H9 (cell line): ENCODE measurements around the gene CCDC7. TPM values are rescaled to one million over a fixed set of nuclear protein-coding genes. Genes with fewer than 3 reads are reported as not detected.

Experiments
- DNase-seq: peaks from one replicate; pipeline ENCODE4 v3.0.0-alpha.2; 2017
- H2AFZ ChIP-seq: one replicate; pipeline ENCODE4 v1.6.1; 2013; ENCODE audit warnings: mild to moderate bottlenecking, low read length, control low read depth, moderate library complexity
- H2AK5ac ChIP-seq: 2 replicates; pipeline ENCODE4 v1.6.1; 2013; ENCODE audit warnings: low read length, control low read depth, mixed read lengths; ENCODE audit not compliant: insufficient read length
- H2BK120ac ChIP-seq: one replicate; pipeline ENCODE4 v1.6.1; 2013; ENCODE audit warnings: low read depth, mild to moderate bottlenecking, low read length, control low read depth, inconsistent platforms; ENCODE audit not compliant: poor library complexity, severe bottlenecking
- H2BK12ac ChIP-seq: 2 replicates; pipeline ENCODE4 v1.6.1; 2013; ENCODE audit warnings: low read length, control low read depth, mixed read lengths, low read depth; ENCODE audit not compliant: insufficient read length
- H2BK15ac ChIP-seq: 2 replicates; pipeline ENCODE4 v1.6.1; 2013; ENCODE audit warnings: low read depth, low read length, control low read depth
- H2BK20ac ChIP-seq: one replicate; pipeline ENCODE4 v1.6.1; 2013; ENCODE audit warnings: low read depth, mild to moderate bottlenecking, low read length, control low read depth, inconsistent platforms; ENCODE audit not compliant: poor library complexity, severe bottlenecking
- H2BK5ac ChIP-seq: 2 replicates; pipeline ENCODE4 v1.6.1; 2013; ENCODE audit warnings: low read length, control low read depth, mixed read lengths; ENCODE audit not compliant: insufficient read length
- H3K14ac ChIP-seq: 2 replicates; pipeline ENCODE4 v1.6.1; 2013; ENCODE audit warnings: low read length, control low read depth; ENCODE audit not compliant: insufficient read depth
- H3K18ac ChIP-seq: 2 replicates; pipeline ENCODE4 v1.6.1; 2013; ENCODE audit warnings: low read depth, mild to moderate bottlenecking, mixed read lengths, low read length, control low read depth; ENCODE audit not compliant: insufficient read length
- H3K23ac ChIP-seq: 2 replicates; pipeline ENCODE4 v1.6.1; 2013; ENCODE audit warnings: low read length, control low read depth, mixed read lengths, low read depth; ENCODE audit not compliant: insufficient read length
- H3K23me2 ChIP-seq: 2 replicates; pipeline ENCODE4 v1.6.1; 2013; ENCODE audit warnings: low read depth, mild to moderate bottlenecking, mixed read lengths, low read length, control low read depth; ENCODE audit not compliant: insufficient read length, poor library complexity, severe bottlenecking
- H3K27ac ChIP-seq: 2 replicates; pipeline ENCODE4 v1.5.1; 2013; ENCODE audit warnings: low read length, control low read depth, mixed read lengths, low read depth; ENCODE audit not compliant: insufficient read length
- H3K27me3 ChIP-seq: 2 replicates; pipeline ENCODE4 v1.6.1; 2013; ENCODE audit warnings: low read length, control low read depth, inconsistent platforms; ENCODE audit not compliant: insufficient read depth
- H3K4ac ChIP-seq: 2 replicates; pipeline ENCODE4 v1.6.1; 2013; ENCODE audit warnings: low read depth, mild to moderate bottlenecking, control low read depth, inconsistent platforms, low read length, moderate library complexity
- H3K4me1 ChIP-seq: 2 replicates; pipeline ENCODE4 v1.6.1; 2013; ENCODE audit warnings: low read length, control low read depth, inconsistent platforms; ENCODE audit not compliant: insufficient read depth
- H3K4me2 ChIP-seq: 2 replicates; pipeline ENCODE4 v1.6.1; 2013; ENCODE audit warnings: low read length, control low read depth, mixed read lengths; ENCODE audit not compliant: insufficient read length, insufficient read depth
- H3K56ac ChIP-seq: 2 replicates; pipeline ENCODE4 v1.6.1; 2013; ENCODE audit warnings: low read depth, mild to moderate bottlenecking, mixed read lengths, low read length, control low read depth; ENCODE audit not compliant: insufficient read length
- H3K79me1 ChIP-seq: 2 replicates; pipeline ENCODE4 v1.6.1; 2013; ENCODE audit warnings: low read depth, mild to moderate bottlenecking, moderate library complexity, low read length, control low read depth, inconsistent platforms; ENCODE audit not compliant: insufficient read depth, poor library complexity, severe bottlenecking
- H3K79me2 ChIP-seq: 2 replicates; pipeline ENCODE4 v1.6.1; 2013; ENCODE audit warnings: low read length, control low read depth, inconsistent platforms; ENCODE audit not compliant: insufficient read depth
- H3K9ac ChIP-seq: 2 replicates; pipeline ENCODE4 v1.6.1; 2013; ENCODE audit warnings: low read length, control low read depth, mixed read lengths; ENCODE audit not compliant: insufficient read length; ENCODE audit errors: extremely low read depth
- H3K9me3 ChIP-seq: one replicate; pipeline ENCODE4 v1.6.1; 2013; ENCODE audit warnings: low read depth, low read length, inconsistent platforms; ENCODE audit not compliant: control insufficient read depth
- H3T11ph ChIP-seq: one replicate; pipeline ENCODE4 v1.6.1; 2013; ENCODE audit warnings: mild to moderate bottlenecking, low read length, control low read depth, inconsistent platforms
- H4K20me1 ChIP-seq: one replicate; pipeline ENCODE4 v1.6.1; 2013; ENCODE audit not compliant: control insufficient read depth, insufficient read length, insufficient read depth
- H4K5ac ChIP-seq: 2 replicates; pipeline ENCODE4 v1.6.1; 2013; ENCODE audit warnings: low read depth, mild to moderate bottlenecking, mixed read lengths, low read length, control low read depth; ENCODE audit not compliant: insufficient read length
- H4K8ac ChIP-seq: replicated peaks from 2 replicates; pipeline ENCODE4 v1.6.1; 2013; ENCODE audit warnings: low read length, control low read depth, mixed read lengths, low read depth; ENCODE audit not compliant: insufficient read length
- H4K91ac ChIP-seq: 2 replicates; pipeline ENCODE4 v1.6.1; 2013; ENCODE audit warnings: low read depth, mild to moderate bottlenecking, moderate library complexity, mixed read lengths, low read length, control low read depth; ENCODE audit not compliant: insufficient read length
- H3K27ac Mint-ChIP-seq, 3 experiments: 2 replicates in 2 of 3; 3 replicates in 1 of 3; pipeline ENCODE4 v1.8.0; 2020 to 2021; ENCODE audit warnings: mixed read lengths in 3 of 3, mild to moderate bottlenecking in 1 of 3, moderate library complexity in 1 of 3
- H3K27me3 Mint-ChIP-seq: 2 replicates; pipeline ENCODE4 v1.8.0; 2021; ENCODE audit warnings: low read depth, mild to moderate bottlenecking, moderate library complexity, mixed read lengths
- H3K36me3 Mint-ChIP-seq, 3 experiments: 2 replicates in 2 of 3; 3 replicates in 1 of 3; pipeline ENCODE4 v1.8.0; 2020 to 2021; ENCODE audit warnings: low read depth in 3 of 3, mixed read lengths in 3 of 3; ENCODE audit not compliant: insufficient read depth in 1 of 3
- H3K4me1 Mint-ChIP-seq, 2 experiments: 2 replicates each; pipeline ENCODE4 v1.8.0; 2020; ENCODE audit warnings: mixed read lengths in 2 of 2
- H3K4me3 Mint-ChIP-seq, 2 experiments: 2 replicates in 1 of 2; 3 replicates in 1 of 2; pipeline ENCODE4 v1.8.0; 2020 to 2021; ENCODE audit warnings: mild to moderate bottlenecking in 2 of 2, mixed read lengths in 2 of 2, moderate library complexity in 1 of 2
- H3K9me3 Mint-ChIP-seq, 2 experiments: 2 replicates in 1 of 2; 3 replicates in 1 of 2; pipeline ENCODE4 v1.8.0; 2020; ENCODE audit warnings: mild to moderate bottlenecking in 2 of 2, mixed read lengths in 2 of 2, moderate library complexity in 1 of 2
- WGBS: extraction: QIAGEN DNeasy Blood & Tissue Kit; methylation state at CpG from one replicate; pipeline ENCODE4 v1.1.7; 2013; ENCODE audit warnings: missing lambda C conversion rate, low lambda C conversion rate, mixed read lengths; ENCODE audit not compliant: insufficient read length; ENCODE audit errors: extremely low coverage; 5-methylcytosine and 5-hydroxymethylcytosine counted together
- total RNA-seq: library from RNA; stranded (reverse); gene quantifications from 2 replicates; pipeline ENCODE4 v1.2.1, GENCODE V29; 2021
- TF ChIP-seq, protein P1 (sequence below): fragments of 200-600 bp; sonication (generic); conservative IDR thresholded peaks from 3 replicates; pipeline ENCODE4 v1.8.0; 2021; ENCODE audit warnings: antibody characterized with exemption, mild to moderate bottlenecking

Gene CCDC7
- total RNA-seq, 1 experiment from 2014 or later = 1.6 TPM

DNA sequence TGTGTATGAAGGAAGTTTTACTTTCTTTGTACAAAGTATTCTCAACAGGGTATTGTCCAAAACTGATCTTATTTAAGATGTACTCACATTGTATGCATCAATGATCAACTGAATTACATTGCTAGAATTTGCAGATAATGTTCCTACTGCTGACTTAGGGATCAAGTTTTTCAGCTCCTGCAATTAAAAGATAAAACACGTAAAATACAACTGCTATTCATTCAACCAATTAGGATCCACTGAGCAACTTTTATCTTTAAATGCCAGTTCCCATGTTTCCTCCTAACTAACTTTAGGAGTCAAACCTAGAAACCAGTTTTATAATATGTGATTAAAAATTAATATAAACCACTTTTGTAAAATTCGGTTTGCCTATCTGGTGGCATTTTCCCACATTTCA, 476.2 kb downstream of the CCDC7 start:
- no peak overlapping the region for H2AK5ac ChIP-seq
- H3K9me3 Mint-ChIP-seq = peaks cover 5 to 10% of the 10 kb centered on the region in 2 experiments; a peak in 3 of 5 replicates
- no peaks in the 10 kb centered on the region for H3K4me1 Mint-ChIP-seq
- H4K91ac ChIP-seq = no peak overlapping the region
- peaks cover 62 to 88% (median 77%) of the 10 kb centered on the region in 3 experiments for H3K36me3 Mint-ChIP-seq
- H4K5ac ChIP-seq = no peak overlapping the region
- no peaks in the 10 kb centered on the region for H3K27me3 Mint-ChIP-seq
- no peak overlapping the region for H4K8ac ChIP-seq
- no peak overlapping the region for H3T11ph ChIP-seq
- WGBS = no CpG with 5 or more reads among the region's 2 CpGs
- H3K14ac ChIP-seq = no peak overlapping the region
- H2BK5ac ChIP-seq = no peak overlapping the region
- no peaks in the 10 kb centered on the region for H3K23me2 ChIP-seq
- H3K23ac ChIP-seq = no peak overlapping the region
- no peaks in the 10 kb centered on the region for H3K9me3 ChIP-seq
- H2BK120ac ChIP-seq = no peak overlapping the region
- H2BK15ac ChIP-seq = no peak overlapping the region
- no peak overlapping the region for H3K9ac ChIP-seq
- no peaks in the 10 kb centered on the region for H3K27me3 ChIP-seq
- no peak overlapping the region for H3K4me3 Mint-ChIP-seq
- H3K4me2 ChIP-seq = no peak overlapping the region
- no peak overlapping the region for H3K56ac ChIP-seq
- no peaks in the 10 kb centered on the region for H3K4me1 ChIP-seq
- H3K18ac ChIP-seq = no peak overlapping the region
- H3K27ac Mint-ChIP-seq = no peak overlapping the region
- H2BK20ac ChIP-seq = no peak overlapping the region
- H4K20me1 ChIP-seq = no peaks in the 10 kb centered on the region
- H2BK12ac ChIP-seq = no peak overlapping the region
- peaks cover 3% of the 10 kb centered on the region; the same call in 1 of the 2 replicates for H3K79me2 ChIP-seq
- H3K27ac ChIP-seq = no peak overlapping the region
- TF ChIP-seq, protein P1, sequence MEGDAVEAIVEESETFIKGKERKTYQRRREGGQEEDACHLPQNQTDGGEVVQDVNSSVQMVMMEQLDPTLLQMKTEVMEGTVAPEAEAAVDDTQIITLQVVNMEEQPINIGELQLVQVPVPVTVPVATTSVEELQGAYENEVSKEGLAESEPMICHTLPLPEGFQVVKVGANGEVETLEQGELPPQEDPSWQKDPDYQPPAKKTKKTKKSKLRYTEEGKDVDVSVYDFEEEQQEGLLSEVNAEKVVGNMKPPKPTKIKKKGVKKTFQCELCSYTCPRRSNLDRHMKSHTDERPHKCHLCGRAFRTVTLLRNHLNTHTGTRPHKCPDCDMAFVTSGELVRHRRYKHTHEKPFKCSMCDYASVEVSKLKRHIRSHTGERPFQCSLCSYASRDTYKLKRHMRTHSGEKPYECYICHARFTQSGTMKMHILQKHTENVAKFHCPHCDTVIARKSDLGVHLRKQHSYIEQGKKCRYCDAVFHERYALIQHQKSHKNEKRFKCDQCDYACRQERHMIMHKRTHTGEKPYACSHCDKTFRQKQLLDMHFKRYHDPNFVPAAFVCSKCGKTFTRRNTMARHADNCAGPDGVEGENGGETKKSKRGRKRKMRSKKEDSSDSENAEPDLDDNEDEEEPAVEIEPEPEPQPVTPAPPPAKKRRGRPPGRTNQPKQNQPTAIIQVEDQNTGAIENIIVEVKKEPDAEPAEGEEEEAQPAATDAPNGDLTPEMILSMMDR = no peak
- no peak for DNase-seq
- no peak overlapping the region for H3K4ac ChIP-seq
- H2AFZ ChIP-seq = no peak overlapping the region
- H3K79me1 ChIP-seq = no peaks in the 10 kb centered on the region
